KOPT-K1 (cell line): ENCODE data around the gene PLIN3.
A peak's percentile ranks its signal among the peaks of the same experiment; 100 is the strongest.
"Not testable (repeated sequence)": the region's sequence is repeated elsewhere in the genome, so short reads cannot be mapped to it uniquely, and the experiment has no call there.

ENCODE experiments used
- H3K27ac ChIP-seq: fragments of 200-600 bp; sonication (generic); 2 replicates; pipeline ENCODE4 v1.5.1; 2016; ENCODE audit warnings: antibody characterized with exemption, mild to moderate bottlenecking, low read depth, low read length; ENCODE audit not compliant: poor library complexity, severe bottlenecking
- H3K36me3 ChIP-seq: fragments of 200-600 bp; sonication (generic); 2 replicates; pipeline ENCODE4 v1.5.1; 2017; ENCODE audit warnings: antibody characterized with exemption, mild to moderate bottlenecking, low read length, moderate library complexity; ENCODE audit not compliant: insufficient read depth
- H3K9me3 ChIP-seq: fragments of 200-600 bp; sonication (generic); 2 replicates; pipeline ENCODE4 v1.5.1; 2017; ENCODE audit warnings: antibody characterized with exemption, low read length, mild to moderate bottlenecking; ENCODE audit not compliant: insufficient read depth, poor library complexity, severe bottlenecking

PLIN3 gene

GRCh38 chr19:4815426-4816201 is 51.9 kb downstream of the PLIN3 start:
- Histone ChIP-seq H3K36me3 (peaks cover 24% of the 10 kb centered on the region; the same call in 1 of the 2 replicates), H3K9me3 (no peaks in the 10 kb centered on the region), H3K27ac (peak overlapping the region; percentile 5)

GRCh38 chr19:4814625-4815425 is 52.6 kb downstream of the PLIN3 start:
- Histone ChIP-seq H3K36me3 (peaks cover 24% of the 10 kb centered on the region; the same call in 1 of the 2 replicates), H3K9me3 (no peaks in the 10 kb centered on the region), H3K27ac (no peak overlapping the region)

- peaks cover 6% of the 10 kb centered on the region; the same call in 1 of the 2 replicates for H3K36me3 ChIP-seq
- H3K27ac ChIP-seq: no peak overlapping the region
- H3K9me3 ChIP-seq: no peaks in the 10 kb centered on the region
Measured at GRCh38 chr19:4811328-4812131, 55.9 kb downstream of the PLIN3 start.

GRCh38 chr19:4807188-4807587 is 60.3 kb downstream of the PLIN3 start:
- Histone ChIP-seq H3K9me3 (no peaks in the 10 kb centered on the region), H3K27ac (no peak overlapping the region), H3K36me3 (no peaks in the 10 kb centered on the region)

- Histone ChIP-seq H3K27ac (no peak overlapping the region), H3K36me3 (no peaks in the 10 kb centered on the region), H3K9me3 (no peaks in the 10 kb centered on the region)
Measured at GRCh38 chr19:4806384-4806783, 61.1 kb downstream of the PLIN3 start.

- H3K9me3 ChIP-seq, H3K27ac ChIP-seq, H3K36me3 ChIP-seq: not testable (repeated sequence)
Measured at GRCh38 chr19:4805140-4805539, 62.3 kb downstream of the PLIN3 start.

GRCh38 chr19:4803736-4804695 is 63.5 kb downstream of the PLIN3 start:
- H3K27ac ChIP-seq: no peak overlapping the region
- peaks cover 1% of the 10 kb centered on the region; the same call in 1 of the 2 replicates for H3K36me3 ChIP-seq
- no peaks in the 10 kb centered on the region for H3K9me3 ChIP-seq

- Histone ChIP-seq H3K27ac (no peak overlapping the region), H3K9me3 (no peaks in the 10 kb centered on the region), H3K36me3 (peaks cover 10% of the 10 kb centered on the region; the same call in 1 of the 2 replicates)
Measured at GRCh38 chr19:4802711-4803110, 64.8 kb downstream of the PLIN3 start.

- no peaks in the 10 kb centered on the region for H3K9me3 ChIP-seq
- no peak overlapping the region for H3K27ac ChIP-seq
- peaks cover 26% of the 10 kb centered on the region for H3K36me3 ChIP-seq
Measured at GRCh38 chr19:4801085-4801619, 66.3 kb downstream of the PLIN3 start.

GRCh38 chr19:4800591-4801081 is 66.8 kb downstream of the PLIN3 start:
- no peaks in the 10 kb centered on the region for H3K9me3 ChIP-seq
- H3K36me3 ChIP-seq: peaks cover 31% of the 10 kb centered on the region
- H3K27ac ChIP-seq: no peak overlapping the region

GRCh38 chr19:4795400-4795799 is 72.1 kb downstream of the PLIN3 start:
- Histone ChIP-seq H3K27ac (no peak overlapping the region), H3K36me3 (peaks cover 60% of the 10 kb centered on the region), H3K9me3 (no peaks in the 10 kb centered on the region)

- peaks cover 60% of the 10 kb centered on the region for H3K36me3 ChIP-seq
- no peaks in the 10 kb centered on the region for H3K9me3 ChIP-seq
- no peak overlapping the region for H3K27ac ChIP-seq
Measured at GRCh38 chr19:4794971-4795370, 72.5 kb downstream of the PLIN3 start.

GRCh38 chr19:4793278-4793677 is 74.2 kb downstream of the PLIN3 start:
- not testable (repeated sequence) for H3K9me3 ChIP-seq, H3K27ac ChIP-seq
- H3K36me3 ChIP-seq: peaks cover 52% of the 10 kb centered on the region

- Histone ChIP-seq H3K27ac (peak overlapping the region; percentile 91), H3K36me3 (peaks cover 51% of the 10 kb centered on the region)
- not testable (repeated sequence) for H3K9me3 ChIP-seq
Measured at GRCh38 chr19:4792866-4793195, 74.6 kb downstream of the PLIN3 start.
